ENCODE measurements around the gene HDAC5.
A peak's percentile ranks its signal among the peaks of the same experiment; 100 is the strongest.

HDAC5 gene

DNA sequence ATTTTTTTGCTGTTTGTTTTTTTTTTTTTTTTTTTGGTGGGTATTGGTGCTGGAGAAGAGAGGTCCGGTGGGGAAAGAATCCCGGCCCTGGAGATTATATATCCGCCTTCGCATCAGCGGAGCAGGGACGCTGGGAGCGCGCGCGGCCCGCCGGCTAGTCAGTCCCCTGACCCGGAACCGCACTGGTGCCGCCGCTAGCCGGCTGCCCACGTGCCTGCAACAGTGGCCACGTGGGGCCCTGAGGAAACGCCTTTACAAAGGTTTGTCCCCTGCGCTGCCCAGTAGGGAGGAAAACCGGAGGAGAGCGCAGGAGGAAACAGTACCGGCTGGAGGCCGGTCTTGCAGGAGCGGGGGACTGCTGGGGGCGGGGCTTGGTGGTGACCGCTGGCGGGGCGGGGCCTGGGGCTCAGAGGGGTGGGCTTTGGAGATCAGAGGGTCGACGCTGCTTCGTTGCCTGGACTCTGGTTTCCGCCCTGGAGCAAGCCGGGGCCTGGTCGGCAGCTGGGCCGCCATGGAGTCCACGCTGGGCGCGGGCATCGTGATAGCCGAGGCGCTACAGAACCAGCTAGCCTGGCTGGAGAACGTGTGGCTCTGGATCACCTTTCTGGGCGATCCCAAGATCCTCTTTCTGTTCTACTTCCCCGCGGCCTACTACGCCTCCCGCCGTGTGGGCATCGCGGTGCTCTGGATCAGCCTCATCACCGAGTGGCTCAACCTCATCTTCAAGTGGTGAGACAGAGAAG, 52.8 kb downstream of the HDAC5 start, which contains the start of gene G6PC3:
Gene G6PC3 (plus strand): TSS at position 281 of the 743 bp plus-strand sequence. CDS start 231 bp downstream, at position 512.
- H3K27ac ChIP-seq (ENCODE audit: extremely low read depth, low read depth, low read length), result peak within 1 kb of the TSS; percentile 97
- H3K4me3 ChIP-seq (ENCODE audit: low read depth, low read length), result peak within 1 kb of the TSS; percentile 50
- H3K36me3 ChIP-seq (ENCODE audit: control insufficient read depth in 2 of 2, insufficient read depth in 1 of 2, low read length in 2 of 2), result peaks cover 6 to 27% of the 10 kb centered on the region in 2 experiments
- no peaks in the 10 kb centered on the region for H3K9me3 ChIP-seq (ENCODE audit: control insufficient read depth, insufficient read depth, low read depth, low read length)
- CTCF ChIA-PET, result interaction anchor here (0.6 to 2.7 kb wide), 8 partner anchors 13 to 275 kb away, joined by 3 to 10 read pairs (median 4); partner anchors contain the start of genes HDAC5 and MPP2
- POLR2A ChIA-PET, result interaction anchor here (0.5 to 1.8 kb wide), 19 partner anchors 7 to 879 kb away, joined by 3 to 14 read pairs (median 5); partner anchors contain the start of genes HDAC5 and TMUB2
- H3K4me1 ChIP-seq (ENCODE audit: control insufficient read depth, insufficient read depth, low read length), result peaks cover 12% of the 10 kb centered on the region
- peak; percentile 62 for TF ChIP-seq ZNF843 (tag by site-specific recombination; IDR thresholded peaks at IDR 0.05)
- TF ChIP-seq ZNF776 (tag by site-specific recombination; IDR thresholded peaks at IDR 0.05; ENCODE audit: borderline replicate concordance), result no peak
- TF ChIP-seq ZSCAN30 (tag by site-specific recombination; IDR thresholded peaks at IDR 0.05), result peak; percentile 88
- 0 out of 2 replicates have a peak, but pooled peaks have one; percentile 27 for TF ChIP-seq ZNF121 (tag by site-specific recombination; IDR thresholded peaks at IDR 0.05)
- TF ChIP-seq, protein P1, sequence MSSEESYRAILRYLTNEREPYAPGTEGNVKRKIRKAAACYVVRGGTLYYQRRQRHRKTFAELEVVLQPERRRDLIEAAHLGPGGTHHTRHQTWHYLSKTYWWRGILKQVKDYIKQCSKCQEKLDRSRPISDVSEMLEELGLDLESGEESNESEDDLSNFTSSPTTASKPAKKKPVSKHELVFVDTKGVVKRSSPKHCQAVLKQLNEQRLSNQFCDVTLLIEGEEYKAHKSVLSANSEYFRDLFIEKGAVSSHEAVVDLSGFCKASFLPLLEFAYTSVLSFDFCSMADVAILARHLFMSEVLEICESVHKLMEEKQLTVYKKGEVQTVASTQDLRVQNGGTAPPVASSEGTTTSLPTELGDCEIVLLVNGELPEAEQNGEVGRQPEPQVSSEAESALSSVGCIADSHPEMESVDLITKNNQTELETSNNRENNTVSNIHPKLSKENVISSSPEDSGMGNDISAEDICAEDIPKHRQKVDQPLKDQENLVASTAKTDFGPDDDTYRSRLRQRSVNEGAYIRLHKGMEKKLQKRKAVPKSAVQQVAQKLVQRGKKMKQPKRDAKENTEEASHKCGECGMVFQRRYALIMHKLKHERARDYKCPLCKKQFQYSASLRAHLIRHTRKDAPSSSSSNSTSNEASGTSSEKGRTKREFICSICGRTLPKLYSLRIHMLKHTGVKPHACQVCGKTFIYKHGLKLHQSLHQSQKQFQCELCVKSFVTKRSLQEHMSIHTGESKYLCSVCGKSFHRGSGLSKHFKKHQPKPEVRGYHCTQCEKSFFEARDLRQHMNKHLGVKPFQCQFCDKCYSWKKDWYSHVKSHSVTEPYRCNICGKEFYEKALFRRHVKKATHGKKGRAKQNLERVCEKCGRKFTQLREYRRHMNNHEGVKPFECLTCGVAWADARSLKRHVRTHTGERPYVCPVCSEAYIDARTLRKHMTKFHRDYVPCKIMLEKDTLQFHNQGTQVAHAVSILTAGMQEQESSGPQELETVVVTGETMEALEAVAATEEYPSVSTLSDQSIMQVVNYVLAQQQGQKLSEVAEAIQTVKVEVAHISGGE (tag by site-specific recombination; conservative IDR thresholded peaks at IDR 0.05; ENCODE audit: low read depth), result peak; percentile 96
- peak; percentile 83; the same call in 1 of the 2 replicates for TF ChIP-seq ZNF660 (tag by site-specific recombination; IDR thresholded peaks at IDR 0.05)
- TF ChIP-seq GLIS1 (tag by site-specific recombination; IDR thresholded peaks at IDR 0.05), result peak; percentile 71
- TF ChIP-seq, protein P2, sequence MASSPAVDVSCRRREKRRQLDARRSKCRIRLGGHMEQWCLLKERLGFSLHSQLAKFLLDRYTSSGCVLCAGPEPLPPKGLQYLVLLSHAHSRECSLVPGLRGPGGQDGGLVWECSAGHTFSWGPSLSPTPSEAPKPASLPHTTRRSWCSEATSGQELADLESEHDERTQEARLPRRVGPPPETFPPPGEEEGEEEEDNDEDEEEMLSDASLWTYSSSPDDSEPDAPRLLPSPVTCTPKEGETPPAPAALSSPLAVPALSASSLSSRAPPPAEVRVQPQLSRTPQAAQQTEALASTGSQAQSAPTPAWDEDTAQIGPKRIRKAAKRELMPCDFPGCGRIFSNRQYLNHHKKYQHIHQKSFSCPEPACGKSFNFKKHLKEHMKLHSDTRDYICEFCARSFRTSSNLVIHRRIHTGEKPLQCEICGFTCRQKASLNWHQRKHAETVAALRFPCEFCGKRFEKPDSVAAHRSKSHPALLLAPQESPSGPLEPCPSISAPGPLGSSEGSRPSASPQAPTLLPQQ (tag by site-specific recombination; IDR thresholded peaks at IDR 0.05), result peak; percentile 66; the same call in 1 of the 2 replicates
- peak; percentile 98 for TF ChIP-seq ZBTB20 (tag by site-specific recombination; IDR thresholded peaks at IDR 0.05)
- TF ChIP-seq ZNF747 (tag by site-specific recombination; IDR thresholded peaks at IDR 0.05), result no peak
- TF ChIP-seq, protein P3, sequence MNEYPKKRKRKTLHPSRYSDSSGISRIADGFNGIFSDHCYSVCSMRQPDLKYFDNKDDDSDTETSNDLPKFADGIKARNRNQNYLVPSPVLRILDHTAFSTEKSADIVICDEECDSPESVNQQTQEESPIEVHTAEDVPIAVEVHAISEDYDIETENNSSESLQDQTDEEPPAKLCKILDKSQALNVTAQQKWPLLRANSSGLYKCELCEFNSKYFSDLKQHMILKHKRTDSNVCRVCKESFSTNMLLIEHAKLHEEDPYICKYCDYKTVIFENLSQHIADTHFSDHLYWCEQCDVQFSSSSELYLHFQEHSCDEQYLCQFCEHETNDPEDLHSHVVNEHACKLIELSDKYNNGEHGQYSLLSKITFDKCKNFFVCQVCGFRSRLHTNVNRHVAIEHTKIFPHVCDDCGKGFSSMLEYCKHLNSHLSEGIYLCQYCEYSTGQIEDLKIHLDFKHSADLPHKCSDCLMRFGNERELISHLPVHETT (tag by site-specific recombination; IDR thresholded peaks at IDR 0.05), result peak; percentile 14; the same call in 1 of the 2 replicates
- no peak for TF ChIP-seq ZNF211 (tag by site-specific recombination; IDR thresholded peaks at IDR 0.05; ENCODE audit: low read depth)
- TF ChIP-seq SP3 (tag by site-specific recombination; IDR thresholded peaks at IDR 0.05), result peak; percentile 79
- no peak for TF ChIP-seq SALL2 (tag by site-specific recombination; IDR thresholded peaks at IDR 0.05; ENCODE audit: borderline replicate concordance)
- no peak for TF ChIP-seq ZNF785 (tag by site-specific recombination; IDR thresholded peaks at IDR 0.05)
- no peak for TF ChIP-seq TCF7L2 (IDR thresholded peaks at IDR 0.05; ENCODE audit: borderline replicate concordance, low read depth, low read length)
- TF ChIP-seq YY2 (tag by site-specific recombination; IDR thresholded peaks at IDR 0.05), result peak; percentile 50; the same call in 1 of the 2 replicates
- TF ChIP-seq SP2 (tag by site-specific recombination; IDR thresholded peaks at IDR 0.05), result peak; percentile 97
- no peak for TF ChIP-seq ZFP3 (tag by site-specific recombination; IDR thresholded peaks at IDR 0.05; ENCODE audit: low read depth)
- TF ChIP-seq MEIS1 (CRISPR knock-in tag; IDR thresholded peaks at IDR 0.05; ENCODE audit: borderline replicate concordance), result no peak
- TF ChIP-seq OSR2 (tag by site-specific recombination; IDR thresholded peaks at IDR 0.05), result 0 out of 2 replicates have a peak, but pooled peaks have one; percentile 7
- no peak for TF ChIP-seq ZNF274 (IDR thresholded peaks at IDR 0.05; ENCODE audit: low read length)
- no peak for TF ChIP-seq ZNF274 (tag by site-specific recombination; IDR thresholded peaks at IDR 0.05; ENCODE audit: borderline replicate concordance)
- TF ChIP-seq ZNF777 (tag by site-specific recombination; IDR thresholded peaks at IDR 0.05; ENCODE audit: borderline replicate concordance), result no peak
- TF ChIP-seq, protein P4, sequence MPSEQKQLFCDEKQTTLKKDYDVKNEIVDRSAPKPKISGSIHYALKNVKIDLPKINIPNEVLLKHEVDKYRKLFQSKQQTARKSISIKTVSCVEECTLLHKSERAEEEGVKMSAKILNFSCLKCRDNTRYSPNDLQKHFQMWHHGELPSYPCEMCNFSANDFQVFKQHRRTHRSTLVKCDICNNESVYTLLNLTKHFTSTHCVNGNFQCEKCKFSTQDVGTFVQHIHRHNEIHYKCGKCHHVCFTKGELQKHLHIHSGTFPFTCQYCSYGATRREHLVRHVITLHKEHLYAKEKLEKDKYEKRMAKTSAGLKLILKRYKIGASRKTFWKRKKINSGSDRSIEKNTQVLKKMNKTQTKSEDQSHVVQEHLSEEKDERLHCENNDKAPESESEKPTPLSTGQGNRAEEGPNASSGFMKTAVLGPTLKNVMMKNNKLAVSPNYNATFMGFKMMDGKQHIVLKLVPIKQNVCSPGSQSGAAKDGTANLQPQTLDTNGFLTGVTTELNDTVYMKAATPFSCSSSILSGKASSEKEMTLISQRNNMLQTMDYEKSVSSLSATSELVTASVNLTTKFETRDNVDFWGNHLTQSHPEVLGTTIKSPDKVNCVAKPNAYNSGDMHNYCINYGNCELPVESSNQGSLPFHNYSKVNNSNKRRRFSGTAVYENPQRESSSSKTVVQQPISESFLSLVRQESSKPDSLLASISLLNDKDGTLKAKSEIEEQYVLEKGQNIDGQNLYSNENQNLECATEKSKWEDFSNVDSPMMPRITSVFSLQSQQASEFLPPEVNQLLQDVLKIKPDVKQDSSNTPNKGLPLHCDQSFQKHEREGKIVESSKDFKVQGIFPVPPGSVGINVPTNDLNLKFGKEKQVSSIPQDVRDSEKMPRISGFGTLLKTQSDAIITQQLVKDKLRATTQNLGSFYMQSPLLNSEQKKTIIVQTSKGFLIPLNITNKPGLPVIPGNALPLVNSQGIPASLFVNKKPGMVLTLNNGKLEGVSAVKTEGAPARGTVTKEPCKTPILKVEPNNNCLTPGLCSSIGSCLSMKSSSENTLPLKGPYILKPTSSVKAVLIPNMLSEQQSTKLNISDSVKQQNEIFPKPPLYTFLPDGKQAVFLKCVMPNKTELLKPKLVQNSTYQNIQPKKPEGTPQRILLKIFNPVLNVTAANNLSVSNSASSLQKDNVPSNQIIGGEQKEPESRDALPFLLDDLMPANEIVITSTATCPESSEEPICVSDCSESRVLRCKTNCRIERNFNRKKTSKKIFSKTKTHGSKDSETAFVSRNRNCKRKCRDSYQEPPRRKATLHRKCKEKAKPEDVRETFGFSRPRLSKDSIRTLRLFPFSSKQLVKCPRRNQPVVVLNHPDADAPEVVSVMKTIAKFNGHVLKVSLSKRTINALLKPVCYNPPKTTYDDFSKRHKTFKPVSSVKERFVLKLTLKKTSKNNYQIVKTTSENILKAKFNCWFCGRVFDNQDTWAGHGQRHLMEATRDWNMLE (tag by site-specific recombination; conservative IDR thresholded peaks at IDR 0.05; ENCODE audit: low read depth), result peak; percentile 92
- no peak for TF ChIP-seq ZNF585B (tag by site-specific recombination; IDR thresholded peaks at IDR 0.05)
- TF ChIP-seq ZNF830 (tag by site-specific recombination; IDR thresholded peaks at IDR 0.05; ENCODE audit: low read depth), result no peak
